GM23338 (cell line): ENCODE measurements around the gene RPEL1. TPM values are rescaled to one million over a fixed set of nuclear protein-coding genes. Genes with fewer than 3 reads are reported as not detected.
A peak's percentile ranks its signal among the peaks of the same experiment; 100 is the strongest.

Experiments
- ATAC-seq: fragments of 200-7000 bp; cut with Tn5 transposase; 3 replicates; pipeline ENCODE4 v1.9.1; 2020
- DNase-seq: peaks from one replicate; pipeline ENCODE4 v3.0.0-alpha.2; 2015; ENCODE audit warnings: low spot score
- H2AFZ ChIP-seq: fragments of 200-600 bp; sonication (generic); 2 replicates; pipeline ENCODE4 v1.8.0; 2016; ENCODE audit warnings: antibody characterized with exemption, mild to moderate bottlenecking, moderate library complexity
- H3F3A ChIP-seq: fragments of 200-600 bp; sonication (generic); replicated peaks from 2 replicates; pipeline ENCODE4 v1.8.0; 2017; ENCODE audit warnings: antibody characterized with exemption, mixed run types, low read depth
- H3K27ac ChIP-seq: fragments of 200-600 bp; sonication (generic); 2 replicates; pipeline ENCODE4 v1.6.1; 2016; ENCODE audit warnings: low read depth
- H3K27me3 ChIP-seq: fragments of 200-600 bp; sonication (generic); 2 replicates; pipeline ENCODE4 v1.8.0; 2016; ENCODE audit warnings: mild to moderate bottlenecking, mixed run types, moderate library complexity; ENCODE audit not compliant: insufficient read depth
- H3K36me3 ChIP-seq: fragments of 200-600 bp; sonication (generic); 2 replicates; pipeline ENCODE4 v1.8.0; 2016; ENCODE audit warnings: mild to moderate bottlenecking; ENCODE audit not compliant: insufficient read depth
- H3K4me1 ChIP-seq: fragments of 200-600 bp; sonication (generic); 2 replicates; pipeline ENCODE4 v1.8.0; 2016; ENCODE audit warnings: mild to moderate bottlenecking, moderate library complexity; ENCODE audit not compliant: insufficient read depth
- H3K4me2 ChIP-seq: fragments of 200-600 bp; sonication (generic); 2 replicates; pipeline ENCODE4 v1.7.1; 2017; ENCODE audit warnings: mixed run types
- H3K4me3 ChIP-seq: fragments of 200-600 bp; sonication (generic); 2 replicates; pipeline ENCODE4 v1.6.1; 2016; ENCODE audit warnings: mixed run types
- H3K79me2 ChIP-seq: fragments of 200-600 bp; sonication (generic); replicated peaks from 2 replicates; pipeline ENCODE4 v1.8.0; 2017; ENCODE audit warnings: mild to moderate bottlenecking; ENCODE audit not compliant: insufficient read depth
- H3K9me2 ChIP-seq: fragments of 200-600 bp; sonication (generic); 2 replicates; pipeline ENCODE4 v1.8.0; 2017; ENCODE audit not compliant: insufficient read depth
- H4K20me1 ChIP-seq: fragments of 200-600 bp; sonication (generic); replicated peaks from 2 replicates; pipeline ENCODE4 v1.8.0; 2017; ENCODE audit warnings: mild to moderate bottlenecking; ENCODE audit not compliant: insufficient read depth
- H3K27ac Mint-ChIP-seq: 2 replicates; pipeline ENCODE4 v1.8.0; 2020; ENCODE audit warnings: inconsistent platforms, mild to moderate bottlenecking, moderate library complexity, mixed read lengths
- H3K27me3 Mint-ChIP-seq: 3 replicates; pipeline ENCODE4 v1.8.0; 2022; ENCODE audit warnings: low read depth, mild to moderate bottlenecking, moderate library complexity, mixed read lengths, inconsistent platforms; ENCODE audit not compliant: insufficient read depth, poor library complexity
- H3K36me3 Mint-ChIP-seq: 3 replicates; pipeline ENCODE4 v1.8.0; 2021; ENCODE audit warnings: low read depth, mild to moderate bottlenecking, inconsistent platforms, moderate library complexity, mixed read lengths
- H3K4me1 Mint-ChIP-seq: 3 replicates; pipeline ENCODE4 v1.8.0; 2020; ENCODE audit warnings: mild to moderate bottlenecking, inconsistent platforms, mixed read lengths
- H3K4me3 Mint-ChIP-seq: 3 replicates; pipeline ENCODE4 v1.8.0; 2021; ENCODE audit warnings: moderate library complexity, mild to moderate bottlenecking, inconsistent platforms, mixed read lengths
- H3K9me3 Mint-ChIP-seq: 3 replicates; pipeline ENCODE4 v1.8.0; 2020; ENCODE audit warnings: moderate library complexity, mild to moderate bottlenecking, inconsistent platforms, mixed read lengths
- CREB1 ChIP-seq: fragments of 250-450 bp; sonication (Bioruptor Pico); IDR thresholded peaks from 2 replicates; pipeline ENCODE4 v1.5.0; 2020; ENCODE audit warnings: low read depth, mild to moderate bottlenecking, moderate library complexity
- EZH2 ChIP-seq: fragments of 200-600 bp; sonication (generic); IDR thresholded peaks from one replicate; pipeline ENCODE4 v1.8.0; 2017; ENCODE audit warnings: antibody characterized with exemption, mild to moderate bottlenecking, low read depth; ENCODE audit not compliant: unreplicated experiment
- EZH2phosphoT487 ChIP-seq: fragments of 200-600 bp; sonication (generic); IDR thresholded peaks from one replicate; pipeline ENCODE4 v1.8.1; 2018; ENCODE audit warnings: antibody characterized with exemption; ENCODE audit not compliant: unreplicated experiment
- JUNB ChIP-seq: IDR thresholded peaks from one replicate; pipeline ENCODE4 v1.6.1; 2016; ENCODE audit warnings: antibody characterized with exemption; ENCODE audit not compliant: unreplicated experiment
- NANOG ChIP-seq: IDR thresholded peaks from 2 replicates; pipeline ENCODE4 v1.6.1; 2016; ENCODE audit warnings: antibody characterized with exemption, borderline replicate concordance
- POLR2AphosphoS5 ChIP-seq: IDR thresholded peaks from 2 replicates; pipeline ENCODE4 v1.6.1; 2016; ENCODE audit warnings: antibody characterized with exemption, low read depth
- STAT1 ChIP-seq: IDR thresholded peaks from one replicate; pipeline ENCODE4 v1.6.1; 2016; ENCODE audit warnings: antibody characterized with exemption; ENCODE audit not compliant: unreplicated experiment
- ZNF114 ChIP-seq: fragments of 250-450 bp; sonication (Bioruptor Pico); IDR thresholded peaks from 2 replicates; pipeline ENCODE4 v1.5.0; 2020; ENCODE audit warnings: mild to moderate bottlenecking, moderate library complexity
- ZNF331 ChIP-seq: fragments of 250-450 bp; sonication (Bioruptor Pico); IDR thresholded peaks from 2 replicates; pipeline ENCODE4 v1.5.0; 2020; ENCODE audit warnings: low read depth, mild to moderate bottlenecking, moderate library complexity
- polyA plus RNA-seq: library from polyadenylated mRNA; unstranded; fragments of >200 nt; fragmentation: Nextera tagmentation; extraction: Ambion mirVana; gene quantifications from 2 replicates; pipeline ENCODE4 v1.2.1, GENCODE V29; 2016
- total RNA-seq: library from RNA; depleted of rRNA; stranded (reverse); fragments of >200 nt; shearing (Covaris generic); gene quantifications from 2 replicates; pipeline ENCODE4 v1.2.3, GENCODE V29; 2014
- TF ChIP-seq, protein P1 (sequence below): fragments of 250-450 bp; sonication (Bioruptor Pico); IDR thresholded peaks from 2 replicates; pipeline ENCODE4 v1.5.0; 2020; ENCODE audit warnings: mild to moderate bottlenecking, moderate library complexity
- TF ChIP-seq, protein P2 (sequence below): IDR thresholded peaks from 2 replicates; pipeline ENCODE4 v1.6.1; 2016; ENCODE audit warnings: antibody characterized with exemption
- TF ChIP-seq, protein P3 (sequence below), 2 experiments: fragments of 200-600 bp in 1 of 2; sonication (generic) in 1 of 2; conservative IDR thresholded peaks; 2 replicates each; pipeline versions ENCODE4 v1.5.1 to v1.6.1; 2016 to 2017; ENCODE audit warnings: antibody characterized with exemption in 2 of 2, low read depth in 2 of 2, mild to moderate bottlenecking in 2 of 2, moderate library complexity in 1 of 2
- TF ChIP-seq, protein P4 (sequence below): IDR thresholded peaks from one replicate; pipeline ENCODE4 v1.6.1; 2018; ENCODE audit warnings: antibody characterized with exemption; ENCODE audit not compliant: unreplicated experiment

RPEL1 gene
- total and polyA plus RNA-seq, 2 experiments from 2014 or later, result not detected

DNA sequence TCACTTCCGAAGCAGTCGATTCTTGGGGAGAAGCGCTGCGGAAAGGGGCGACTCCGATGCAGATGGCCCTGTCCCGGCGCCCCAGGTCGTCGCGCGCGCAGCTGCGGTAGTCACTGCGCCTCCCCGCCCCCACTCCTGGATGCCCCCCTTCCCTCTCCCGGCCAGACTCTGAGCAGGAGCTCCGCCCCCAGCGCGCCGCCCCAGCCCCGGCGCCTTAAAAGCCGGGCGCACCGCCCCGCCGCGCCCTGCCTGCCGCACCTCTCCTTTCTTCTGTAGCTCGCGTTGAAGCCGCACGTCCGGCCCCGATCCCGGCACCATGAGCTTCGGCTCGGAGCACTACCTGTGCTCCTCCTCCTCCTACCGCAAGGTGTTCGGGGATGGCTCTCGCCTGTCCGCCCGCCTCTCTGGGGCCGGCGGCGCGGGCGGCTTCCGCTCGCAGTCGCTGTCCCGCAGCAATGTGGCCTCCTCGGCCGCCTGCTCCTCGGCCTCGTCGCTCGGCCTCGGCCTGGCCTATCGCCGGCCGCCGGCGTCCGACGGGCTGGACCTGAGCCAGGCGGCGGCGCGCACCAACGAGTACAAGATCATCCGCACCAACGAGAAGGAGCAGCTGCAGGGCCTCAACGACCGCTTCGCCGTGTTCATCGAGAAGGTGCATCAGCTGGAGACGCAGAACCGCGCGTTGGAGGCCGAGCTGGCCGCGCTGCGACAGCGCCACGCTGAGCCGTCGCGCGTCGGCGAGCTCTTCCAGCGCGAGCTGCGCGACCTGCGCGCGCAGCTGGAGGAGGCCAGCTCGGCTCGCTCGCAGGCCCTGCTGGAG, 31.4 kb downstream of the RPEL1 start, which contains the start of gene INA:
Gene INA (plus strand): TSS at position 243 of the 817 bp plus-strand sequence. CDS start 74 bp downstream, at position 317.
- H3K4me2 ChIP-seq, result peak within 1 kb of the TSS; percentile 99
- H3K27me3 Mint-ChIP-seq, result peaks cover 55% of the 10 kb centered on the region

More for the DNA sequence above, 31.4 kb downstream of the RPEL1 start, which contains the start of gene INA:
- H3K36me3 ChIP-seq, result no peaks in the 10 kb centered on the region
- H3K4me1 ChIP-seq, result peaks cover 26% of the 10 kb centered on the region
- H3F3A ChIP-seq, result peaks cover 27% of the 10 kb centered on the region
- Mint-ChIP-seq H3K9me3 (no peaks in the 10 kb centered on the region; the same call in 2 of the 3 replicates), H3K36me3 (no peaks in the 10 kb centered on the region; the same call in 2 of the 3 replicates), H3K27ac (no peak within 1 kb of the TSS), H3K4me3 (peak within 1 kb of the TSS; percentile 62), H3K4me1 (peaks cover 26% of the 10 kb centered on the region)
- peak within 1 kb of the TSS; percentile 99 for H2AFZ ChIP-seq
- no peaks in the 10 kb centered on the region for H3K9me2 ChIP-seq
- TF ChIP-seq EZH2phosphoT487 (no peak), JUNB (no peak), NANOG (no peak), STAT1 (no peak), ZNF114 (CRISPR knock-in tag) (no peak), ZNF331 (CRISPR knock-in tag) (no peak), CREB1 (CRISPR knock-in tag) (peak; percentile 31; the same call in 1 of the 2 replicates), EZH2 (peak; percentile 19), POLR2AphosphoS5 (peak; percentile 84)
- TF ChIP-seq, protein P1, sequence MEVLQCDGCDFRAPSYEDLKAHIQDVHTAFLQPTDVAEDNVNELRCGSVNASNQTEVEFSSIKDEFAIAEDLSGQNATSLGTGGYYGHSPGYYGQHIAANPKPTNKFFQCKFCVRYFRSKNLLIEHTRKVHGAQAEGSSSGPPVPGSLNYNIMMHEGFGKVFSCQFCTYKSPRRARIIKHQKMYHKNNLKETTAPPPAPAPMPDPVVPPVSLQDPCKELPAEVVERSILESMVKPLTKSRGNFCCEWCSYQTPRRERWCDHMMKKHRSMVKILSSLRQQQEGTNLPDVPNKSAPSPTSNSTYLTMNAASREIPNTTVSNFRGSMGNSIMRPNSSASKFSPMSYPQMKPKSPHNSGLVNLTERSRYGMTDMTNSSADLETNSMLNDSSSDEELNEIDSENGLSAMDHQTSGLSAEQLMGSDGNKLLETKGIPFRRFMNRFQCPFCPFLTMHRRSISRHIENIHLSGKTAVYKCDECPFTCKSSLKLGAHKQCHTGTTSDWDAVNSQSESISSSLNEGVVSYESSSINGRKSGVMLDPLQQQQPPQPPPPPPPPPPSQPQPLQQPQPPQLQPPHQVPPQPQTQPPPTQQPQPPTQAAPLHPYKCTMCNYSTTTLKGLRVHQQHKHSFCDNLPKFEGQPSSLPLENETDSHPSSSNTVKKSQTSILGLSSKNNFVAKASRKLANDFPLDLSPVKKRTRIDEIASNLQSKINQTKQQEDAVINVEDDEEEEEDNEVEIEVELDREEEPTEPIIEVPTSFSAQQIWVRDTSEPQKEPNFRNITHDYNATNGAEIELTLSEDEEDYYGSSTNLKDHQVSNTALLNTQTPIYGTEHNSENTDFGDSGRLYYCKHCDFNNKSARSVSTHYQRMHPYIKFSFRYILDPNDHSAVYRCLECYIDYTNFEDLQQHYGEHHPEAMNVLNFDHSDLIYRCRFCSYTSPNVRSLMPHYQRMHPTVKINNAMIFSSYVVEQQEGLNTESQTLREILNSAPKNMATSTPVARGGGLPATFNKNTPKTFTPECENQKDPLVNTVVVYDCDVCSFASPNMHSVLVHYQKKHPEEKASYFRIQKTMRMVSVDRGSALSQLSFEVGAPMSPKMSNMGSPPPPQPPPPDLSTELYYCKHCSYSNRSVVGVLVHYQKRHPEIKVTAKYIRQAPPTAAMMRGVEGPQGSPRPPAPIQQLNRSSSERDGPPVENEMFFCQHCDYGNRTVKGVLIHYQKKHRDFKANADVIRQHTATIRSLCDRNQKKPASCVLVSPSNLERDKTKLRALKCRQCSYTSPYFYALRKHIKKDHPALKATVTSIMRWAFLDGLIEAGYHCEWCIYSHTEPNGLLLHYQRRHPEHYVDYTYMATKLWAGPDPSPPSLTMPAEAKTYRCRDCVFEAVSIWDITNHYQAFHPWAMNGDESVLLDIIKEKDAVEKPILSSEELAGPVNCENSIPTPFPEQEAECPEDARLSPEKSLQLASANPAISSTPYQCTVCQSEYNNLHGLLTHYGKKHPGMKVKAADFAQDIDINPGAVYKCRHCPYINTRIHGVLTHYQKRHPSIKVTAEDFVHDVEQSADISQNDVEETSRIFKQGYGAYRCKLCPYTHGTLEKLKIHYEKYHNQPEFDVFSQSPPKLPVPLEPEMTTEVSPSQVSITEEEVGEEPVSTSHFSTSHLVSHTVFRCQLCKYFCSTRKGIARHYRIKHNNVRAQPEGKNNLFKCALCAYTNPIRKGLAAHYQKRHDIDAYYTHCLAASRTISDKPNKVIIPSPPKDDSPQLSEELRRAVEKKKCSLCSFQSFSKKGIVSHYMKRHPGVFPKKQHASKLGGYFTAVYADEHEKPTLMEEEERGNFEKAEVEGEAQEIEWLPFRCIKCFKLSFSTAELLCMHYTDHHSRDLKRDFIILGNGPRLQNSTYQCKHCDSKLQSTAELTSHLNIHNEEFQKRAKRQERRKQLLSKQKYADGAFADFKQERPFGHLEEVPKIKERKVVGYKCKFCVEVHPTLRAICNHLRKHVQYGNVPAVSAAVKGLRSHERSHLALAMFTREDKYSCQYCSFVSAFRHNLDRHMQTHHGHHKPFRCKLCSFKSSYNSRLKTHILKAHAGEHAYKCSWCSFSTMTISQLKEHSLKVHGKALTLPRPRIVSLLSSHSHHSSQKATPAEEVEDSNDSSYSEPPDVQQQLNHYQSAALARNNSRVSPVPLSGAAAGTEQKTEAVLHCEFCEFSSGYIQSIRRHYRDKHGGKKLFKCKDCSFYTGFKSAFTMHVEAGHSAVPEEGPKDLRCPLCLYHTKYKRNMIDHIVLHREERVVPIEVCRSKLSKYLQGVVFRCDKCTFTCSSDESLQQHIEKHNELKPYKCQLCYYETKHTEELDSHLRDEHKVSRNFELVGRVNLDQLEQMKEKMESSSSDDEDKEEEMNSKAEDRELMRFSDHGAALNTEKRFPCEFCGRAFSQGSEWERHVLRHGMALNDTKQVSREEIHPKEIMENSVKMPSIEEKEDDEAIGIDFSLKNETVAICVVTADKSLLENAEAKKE (CRISPR knock-in tag), result no peak
- TF ChIP-seq, protein P2, sequence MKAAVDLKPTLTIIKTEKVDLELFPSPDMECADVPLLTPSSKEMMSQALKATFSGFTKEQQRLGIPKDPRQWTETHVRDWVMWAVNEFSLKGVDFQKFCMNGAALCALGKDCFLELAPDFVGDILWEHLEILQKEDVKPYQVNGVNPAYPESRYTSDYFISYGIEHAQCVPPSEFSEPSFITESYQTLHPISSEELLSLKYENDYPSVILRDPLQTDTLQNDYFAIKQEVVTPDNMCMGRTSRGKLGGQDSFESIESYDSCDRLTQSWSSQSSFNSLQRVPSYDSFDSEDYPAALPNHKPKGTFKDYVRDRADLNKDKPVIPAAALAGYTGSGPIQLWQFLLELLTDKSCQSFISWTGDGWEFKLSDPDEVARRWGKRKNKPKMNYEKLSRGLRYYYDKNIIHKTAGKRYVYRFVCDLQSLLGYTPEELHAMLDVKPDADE, result no peak
- TF ChIP-seq, protein P3, sequence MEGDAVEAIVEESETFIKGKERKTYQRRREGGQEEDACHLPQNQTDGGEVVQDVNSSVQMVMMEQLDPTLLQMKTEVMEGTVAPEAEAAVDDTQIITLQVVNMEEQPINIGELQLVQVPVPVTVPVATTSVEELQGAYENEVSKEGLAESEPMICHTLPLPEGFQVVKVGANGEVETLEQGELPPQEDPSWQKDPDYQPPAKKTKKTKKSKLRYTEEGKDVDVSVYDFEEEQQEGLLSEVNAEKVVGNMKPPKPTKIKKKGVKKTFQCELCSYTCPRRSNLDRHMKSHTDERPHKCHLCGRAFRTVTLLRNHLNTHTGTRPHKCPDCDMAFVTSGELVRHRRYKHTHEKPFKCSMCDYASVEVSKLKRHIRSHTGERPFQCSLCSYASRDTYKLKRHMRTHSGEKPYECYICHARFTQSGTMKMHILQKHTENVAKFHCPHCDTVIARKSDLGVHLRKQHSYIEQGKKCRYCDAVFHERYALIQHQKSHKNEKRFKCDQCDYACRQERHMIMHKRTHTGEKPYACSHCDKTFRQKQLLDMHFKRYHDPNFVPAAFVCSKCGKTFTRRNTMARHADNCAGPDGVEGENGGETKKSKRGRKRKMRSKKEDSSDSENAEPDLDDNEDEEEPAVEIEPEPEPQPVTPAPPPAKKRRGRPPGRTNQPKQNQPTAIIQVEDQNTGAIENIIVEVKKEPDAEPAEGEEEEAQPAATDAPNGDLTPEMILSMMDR (conservative IDR thresholded peaks at IDR 0.05; ENCODE audit: low read depth in 2 of 2), result peak in 1 of 2 experiments; percentile 23; a peak in 1 of 4 replicates
- TF ChIP-seq, protein P4, sequence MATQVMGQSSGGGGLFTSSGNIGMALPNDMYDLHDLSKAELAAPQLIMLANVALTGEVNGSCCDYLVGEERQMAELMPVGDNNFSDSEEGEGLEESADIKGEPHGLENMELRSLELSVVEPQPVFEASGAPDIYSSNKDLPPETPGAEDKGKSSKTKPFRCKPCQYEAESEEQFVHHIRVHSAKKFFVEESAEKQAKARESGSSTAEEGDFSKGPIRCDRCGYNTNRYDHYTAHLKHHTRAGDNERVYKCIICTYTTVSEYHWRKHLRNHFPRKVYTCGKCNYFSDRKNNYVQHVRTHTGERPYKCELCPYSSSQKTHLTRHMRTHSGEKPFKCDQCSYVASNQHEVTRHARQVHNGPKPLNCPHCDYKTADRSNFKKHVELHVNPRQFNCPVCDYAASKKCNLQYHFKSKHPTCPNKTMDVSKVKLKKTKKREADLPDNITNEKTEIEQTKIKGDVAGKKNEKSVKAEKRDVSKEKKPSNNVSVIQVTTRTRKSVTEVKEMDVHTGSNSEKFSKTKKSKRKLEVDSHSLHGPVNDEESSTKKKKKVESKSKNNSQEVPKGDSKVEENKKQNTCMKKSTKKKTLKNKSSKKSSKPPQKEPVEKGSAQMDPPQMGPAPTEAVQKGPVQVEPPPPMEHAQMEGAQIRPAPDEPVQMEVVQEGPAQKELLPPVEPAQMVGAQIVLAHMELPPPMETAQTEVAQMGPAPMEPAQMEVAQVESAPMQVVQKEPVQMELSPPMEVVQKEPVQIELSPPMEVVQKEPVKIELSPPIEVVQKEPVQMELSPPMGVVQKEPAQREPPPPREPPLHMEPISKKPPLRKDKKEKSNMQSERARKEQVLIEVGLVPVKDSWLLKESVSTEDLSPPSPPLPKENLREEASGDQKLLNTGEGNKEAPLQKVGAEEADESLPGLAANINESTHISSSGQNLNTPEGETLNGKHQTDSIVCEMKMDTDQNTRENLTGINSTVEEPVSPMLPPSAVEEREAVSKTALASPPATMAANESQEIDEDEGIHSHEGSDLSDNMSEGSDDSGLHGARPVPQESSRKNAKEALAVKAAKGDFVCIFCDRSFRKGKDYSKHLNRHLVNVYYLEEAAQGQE, result no peak
- ATAC-seq (peak; percentile 65), DNase-seq (peak; percentile 88)
- no peak within 1 kb of the TSS for H3K27ac ChIP-seq
- peaks cover 64% of the 10 kb centered on the region for H3K27me3 ChIP-seq
- no peaks in the 10 kb centered on the region for H3K79me2 ChIP-seq
- peaks cover 19% of the 10 kb centered on the region for H4K20me1 ChIP-seq
- H3K4me3 ChIP-seq, result peak within 1 kb of the TSS; percentile 85
